GM10847 (cell line): ENCODE results near the gene GBX1.

Experiments
- POLR2A ChIP-seq: IDR thresholded peaks from 2 replicates; pipeline ENCODE4 v1.6.1; 2011; ENCODE audit not compliant: insufficient read length; ENCODE audit errors: extremely low read depth

The GBX1 gene

DNA sequence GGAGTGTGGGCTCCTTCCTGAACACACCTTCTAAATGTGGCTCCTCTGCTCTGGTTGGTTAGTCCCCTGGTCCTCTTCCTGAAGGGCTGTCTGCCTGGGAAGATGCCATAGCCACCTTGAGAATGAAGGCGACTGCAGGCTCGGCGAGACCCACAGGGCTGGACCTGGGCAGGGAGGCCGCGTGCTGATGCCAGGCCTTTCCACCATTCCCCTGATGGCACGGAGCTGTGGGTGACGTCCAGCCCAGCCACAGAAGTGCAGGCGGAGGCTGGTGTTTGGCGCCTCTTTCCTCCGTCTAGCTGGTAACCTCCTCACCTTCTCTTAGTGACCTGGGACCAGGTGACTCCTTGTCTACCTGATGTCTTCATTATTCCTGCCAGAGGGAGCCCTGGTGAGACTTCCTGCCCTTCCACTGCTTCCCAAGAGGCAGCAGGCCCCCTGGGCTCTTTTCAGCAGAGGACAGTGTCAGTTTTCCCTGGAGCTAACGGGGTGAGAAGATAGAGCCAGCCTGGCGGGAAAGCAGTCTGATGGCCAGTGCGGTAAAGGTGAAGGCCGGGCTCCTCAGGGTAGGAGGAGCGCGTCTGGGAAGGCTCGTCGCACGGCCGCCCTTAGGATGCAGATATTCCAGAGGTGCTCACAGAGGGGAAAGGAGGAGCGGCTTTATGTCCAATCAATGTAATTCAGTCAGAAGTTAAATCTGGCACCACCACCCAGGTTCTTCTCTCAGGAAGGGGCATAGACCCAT, 34.9 kb downstream of the GBX1 start:
- TF ChIP-seq POLR2A, result no peak

DNA sequence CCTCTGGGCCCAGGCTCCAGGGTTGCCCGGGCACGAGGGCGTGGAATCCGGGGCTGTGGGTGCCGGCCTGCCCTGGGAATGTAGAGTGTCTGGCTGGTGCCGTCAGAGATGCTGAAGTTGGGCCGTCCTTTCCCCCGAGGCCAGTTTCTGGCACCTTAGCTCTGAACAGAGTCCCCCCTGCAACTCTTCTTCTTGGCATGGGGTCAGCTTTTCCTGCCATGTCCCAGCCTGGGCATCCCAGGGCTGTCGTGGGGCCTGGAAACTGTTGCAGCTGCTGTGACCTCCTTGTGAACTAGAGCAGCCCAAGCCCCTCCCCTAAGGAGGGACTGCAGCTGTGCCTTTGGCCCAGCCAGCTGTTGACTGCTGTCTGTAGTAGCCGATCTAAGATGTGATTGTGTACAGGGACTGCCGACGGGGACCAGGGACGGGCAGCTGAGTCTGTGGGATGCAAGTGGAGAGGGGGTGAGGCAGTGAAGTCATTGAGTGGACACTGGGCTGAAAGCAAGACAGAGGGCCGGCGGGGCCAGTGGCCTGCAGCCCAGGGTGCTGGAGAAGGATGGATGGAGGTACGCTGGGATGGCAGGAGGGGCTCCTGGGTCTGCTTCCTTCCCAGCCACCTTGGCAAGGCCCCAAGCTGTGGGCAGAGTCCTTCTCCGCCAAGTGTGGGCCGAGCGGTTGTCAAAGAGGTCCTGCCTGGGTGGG, 35.8 kb downstream of the GBX1 start:
- TF ChIP-seq POLR2A, result no peak

DNA sequence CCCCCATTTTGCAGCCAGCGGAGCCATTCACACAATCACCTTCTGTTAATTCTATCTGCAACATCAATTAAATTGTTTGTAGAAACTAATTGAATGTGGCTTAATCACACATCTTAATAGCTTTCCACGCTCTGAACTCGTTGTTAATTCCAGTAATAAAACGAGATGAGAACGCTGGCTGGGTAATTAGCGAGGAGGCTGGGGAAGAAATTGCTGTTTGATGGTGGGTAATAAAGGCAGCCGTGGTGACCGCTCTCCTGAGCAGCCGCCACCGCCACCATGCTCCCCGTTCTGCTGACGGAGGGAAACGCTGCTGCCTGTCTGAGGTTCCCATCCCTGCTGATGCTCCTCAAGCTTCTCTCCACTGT, 36.3 kb downstream of the GBX1 start:
- TF ChIP-seq POLR2A, result no peak

GRCh38 chr7:151130741-151131157, 36.7 kb downstream of the GBX1 start:
- no peak for TF ChIP-seq POLR2A

DNA sequence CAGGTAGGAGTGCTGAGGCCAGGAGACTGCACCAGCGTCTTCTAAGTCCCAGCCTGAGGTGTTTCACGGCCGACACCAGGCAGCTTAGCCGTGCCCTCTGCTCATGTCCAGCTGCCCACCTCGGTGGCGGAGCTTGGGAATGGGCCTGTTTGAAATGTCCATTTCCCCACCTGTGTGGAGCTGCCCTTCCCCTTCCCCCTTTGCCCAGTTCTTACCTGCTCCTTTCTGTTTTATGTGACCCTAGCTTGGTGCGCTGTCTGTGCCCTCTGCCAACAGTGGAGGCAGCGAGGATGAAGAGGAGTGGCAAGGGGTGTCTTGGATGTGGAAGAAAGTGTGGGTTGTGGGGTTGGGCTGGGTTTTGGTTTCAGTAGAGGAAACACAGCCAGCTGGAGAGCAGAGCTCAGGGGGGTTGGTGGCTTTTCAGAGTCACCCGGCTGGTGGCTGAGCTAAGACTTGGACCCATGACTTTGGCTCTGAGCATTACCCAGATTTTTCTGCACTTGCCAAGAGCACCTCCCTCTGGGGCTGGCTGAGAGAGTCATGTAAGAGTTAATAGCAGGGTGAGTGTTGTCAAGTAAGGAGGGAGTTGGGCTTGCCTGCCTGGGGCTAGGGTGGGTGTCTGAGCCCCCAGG, 37.4 kb downstream of the GBX1 start:
- no peak for TF ChIP-seq POLR2A

GRCh38 chr7:151129117-151129959, 38.2 kb downstream of the GBX1 start:
- TF ChIP-seq POLR2A, result no peak

GRCh38 chr7:151128716-151129115, 38.8 kb downstream of the GBX1 start:
- TF ChIP-seq POLR2A, result no peak

- TF ChIP-seq POLR2A, result no peak
Measured at GRCh38 chr7:151128144-151128543, 39.4 kb downstream of the GBX1 start.

GRCh38 chr7:151126491-151127137, 40.9 kb downstream of the GBX1 start:
- TF ChIP-seq POLR2A, result no peak

- no peak for TF ChIP-seq POLR2A
Measured at GRCh38 chr7:151125846-151126481, 41.5 kb downstream of the GBX1 start.

DNA sequence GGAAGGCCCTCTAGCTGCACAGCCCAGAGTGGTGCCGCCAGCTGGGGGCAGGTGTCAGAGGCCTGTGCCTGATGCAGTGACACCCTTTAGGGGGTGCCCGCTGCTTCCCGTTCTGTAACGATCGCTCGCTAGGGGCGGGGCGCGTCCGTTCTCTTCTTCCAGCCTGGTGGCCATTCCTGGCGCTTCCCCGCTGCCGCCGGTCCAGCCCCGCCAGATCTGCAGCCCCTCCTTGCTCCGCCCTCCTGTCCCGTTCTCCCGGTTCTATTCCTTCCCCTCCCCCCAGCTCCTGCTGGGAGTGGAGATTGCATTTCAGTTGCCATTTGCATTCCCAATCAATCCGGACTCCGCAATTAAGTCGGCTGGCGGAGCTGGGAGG, 42.0 kb downstream of the GBX1 start:
- no peak for TF ChIP-seq POLR2A

DNA sequence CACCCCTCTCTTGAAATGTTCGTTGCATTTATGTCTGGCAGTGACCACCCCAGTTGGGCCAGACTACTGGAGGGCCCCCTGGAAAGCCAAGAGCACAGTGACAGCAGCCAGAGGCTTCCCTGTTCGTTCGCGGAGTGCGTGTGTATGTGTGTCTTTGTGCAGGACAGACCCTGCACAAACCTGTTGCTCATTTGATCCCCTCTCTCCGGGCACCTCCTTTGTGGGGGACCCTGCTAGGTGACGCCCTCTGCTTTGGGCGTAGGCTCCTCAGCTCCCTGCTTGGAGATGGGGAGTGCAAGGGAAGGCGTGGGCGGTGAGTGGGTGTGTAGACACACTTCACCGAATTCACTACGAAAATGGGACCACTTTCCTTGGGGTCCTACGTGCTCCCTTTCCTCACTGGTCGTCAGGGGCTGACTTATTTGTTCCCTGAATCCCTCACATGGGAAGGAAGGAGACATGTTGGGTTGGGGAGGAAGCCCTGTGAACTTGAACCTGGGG, 42.5 kb downstream of the GBX1 start:
- no peak for TF ChIP-seq POLR2A

GRCh38 chr7:151124481-151124880, 43.0 kb downstream of the GBX1 start:
- no peak for TF ChIP-seq POLR2A

GRCh38 chr7:151123822-151124464, 43.6 kb downstream of the GBX1 start:
- TF ChIP-seq POLR2A, result no peak

DNA sequence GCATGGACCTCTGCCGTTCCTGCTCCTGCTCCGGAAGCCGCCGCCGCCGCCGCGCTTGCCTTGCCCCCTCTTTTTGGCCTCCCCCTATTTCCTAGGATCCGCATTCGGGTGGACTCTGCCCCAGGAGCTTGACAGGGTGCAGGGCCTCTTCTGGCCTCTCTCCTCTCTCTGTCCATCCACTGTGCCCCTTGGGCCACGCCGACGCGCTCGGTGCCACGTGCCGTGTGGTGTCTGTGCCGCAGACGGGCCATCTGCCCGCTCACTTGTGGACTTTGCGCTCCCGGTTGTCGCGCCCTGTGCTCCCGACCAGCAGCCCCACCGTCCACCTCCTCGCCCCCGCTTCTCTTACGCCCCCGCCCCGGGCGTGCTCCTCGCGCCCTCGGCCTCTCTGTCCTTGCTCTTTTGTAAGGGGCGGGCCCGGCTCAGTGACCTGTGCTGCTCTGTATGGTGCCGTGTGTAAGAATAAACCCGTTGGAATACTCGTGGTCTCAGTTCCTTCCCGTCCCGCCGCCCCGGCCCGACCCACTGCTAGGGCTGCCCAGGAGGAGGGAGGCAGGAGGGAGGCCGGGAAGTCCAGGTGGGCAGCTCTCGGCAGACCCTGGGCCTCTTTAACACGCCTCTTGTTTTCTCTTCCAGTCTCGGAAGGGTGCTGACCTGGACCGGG, 44.2 kb downstream of the GBX1 start:
- no peak for TF ChIP-seq POLR2A
